A673 (cell line): Measurements from ENCODE around the gene TIMM17B.

Source experiments
- CTCF ChIP-seq: fragments of 300-800, 200-600 bp; sonication (generic); conservative IDR thresholded peaks from 2 replicates; pipeline ENCODE4 v1.5.1; 2017; ENCODE audit warnings: low read depth, mild to moderate bottlenecking, antibody characterized with exemption, low read length, moderate library complexity, mixed read lengths
- EZH2 ChIP-seq: fragments of 200-600 bp; sonication (generic); IDR thresholded peaks from 2 replicates; pipeline ENCODE4 v1.6.1; 2017; ENCODE audit warnings: borderline replicate concordance, low read depth, mild to moderate bottlenecking, mixed read lengths, antibody characterized with exemption, low read length; ENCODE audit not compliant: poor library complexity, severe bottlenecking

GRCh38 chrX:48905090-48905790, 7.7 kb upstream of the TIMM17B start:
- TF ChIP-seq CTCF (no peak), EZH2 (no peak)
